ENCODE results near the gene FGGY.

FGGY gene

DNA sequence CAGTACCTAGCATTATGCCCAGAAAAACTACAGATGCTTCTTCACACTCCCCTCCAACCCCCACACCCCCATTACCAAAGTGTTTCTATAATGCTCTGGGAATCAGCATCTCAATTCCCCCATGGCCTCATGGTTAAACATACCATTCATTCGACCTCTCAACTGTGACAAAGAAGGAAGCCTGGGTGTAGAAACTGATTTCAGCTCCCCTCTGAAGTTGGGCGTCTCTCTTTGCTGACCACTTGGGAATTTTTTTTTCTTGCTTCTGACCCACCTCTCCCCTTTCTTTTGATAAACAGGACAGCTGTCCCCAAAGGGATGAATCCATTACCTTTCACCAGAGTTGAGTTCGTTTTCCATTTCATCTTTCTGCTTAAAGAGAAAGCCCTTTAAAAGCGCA lies 401.5 kb downstream of the FGGY start:
- CTCF ChIA-PET = interaction anchor here (0.6 to 1.5 kb wide), 7 partner anchors 48 to 498 kb away, joined by 3 to 6 read pairs (median 5); no protein-coding TSS in a partner anchor
- DNase-seq (ENCODE audit: low spot score) = no peak
- no peak for TF ChIP-seq CTCF (conservative IDR thresholded peaks at IDR 0.05; ENCODE audit: low read depth)
- POLR2A ChIA-PET (ENCODE audit: low non-redundant PET) = no interaction called here
- no peak overlapping the region for H3K27ac ChIP-seq

GRCh38 chr1:59699227-59699847 lies 402.4 kb downstream of the FGGY start:
- DNase-seq (ENCODE audit: low spot score) = peak; percentile 61
- CTCF ChIA-PET = interaction anchor here (0.6 to 1.7 kb wide), 17 partner anchors 9 to 851 kb away, joined by 3 to 6 read pairs (median 4); no protein-coding TSS in a partner anchor
- peak; percentile 91 for TF ChIP-seq CTCF (conservative IDR thresholded peaks at IDR 0.05; ENCODE audit: low read depth)
- H3K27ac ChIP-seq = no peak overlapping the region
- POLR2A ChIA-PET (ENCODE audit: low non-redundant PET) = no interaction called here

DNA sequence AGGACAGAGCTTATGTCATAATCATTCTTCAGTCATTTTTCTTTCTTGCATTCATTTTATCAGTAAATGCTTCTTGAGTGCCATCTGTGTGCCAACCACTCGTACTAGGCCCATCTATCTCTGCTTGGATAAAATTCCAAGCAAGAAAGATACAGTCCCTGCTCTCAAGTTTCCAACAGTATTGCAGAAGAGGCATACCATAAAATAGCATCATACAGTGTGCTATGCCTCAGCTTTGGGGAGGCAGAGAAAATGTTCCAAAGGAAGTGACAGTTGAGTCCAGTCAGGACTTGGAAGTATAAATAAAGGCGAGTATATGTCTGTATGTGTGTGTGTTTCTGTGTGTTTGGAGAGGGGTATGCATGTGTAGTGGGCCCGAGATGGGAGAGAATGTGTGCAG lies 404.5 kb downstream of the FGGY start:
- POLR2A ChIA-PET (ENCODE audit: low non-redundant PET) = no interaction called here
- DNase-seq (ENCODE audit: low spot score) = no peak
- no peak overlapping the region for H3K27ac ChIP-seq
- CTCF ChIA-PET = no interaction called here
- TF ChIP-seq CTCF (conservative IDR thresholded peaks at IDR 0.05; ENCODE audit: low read depth) = no peak

DNA sequence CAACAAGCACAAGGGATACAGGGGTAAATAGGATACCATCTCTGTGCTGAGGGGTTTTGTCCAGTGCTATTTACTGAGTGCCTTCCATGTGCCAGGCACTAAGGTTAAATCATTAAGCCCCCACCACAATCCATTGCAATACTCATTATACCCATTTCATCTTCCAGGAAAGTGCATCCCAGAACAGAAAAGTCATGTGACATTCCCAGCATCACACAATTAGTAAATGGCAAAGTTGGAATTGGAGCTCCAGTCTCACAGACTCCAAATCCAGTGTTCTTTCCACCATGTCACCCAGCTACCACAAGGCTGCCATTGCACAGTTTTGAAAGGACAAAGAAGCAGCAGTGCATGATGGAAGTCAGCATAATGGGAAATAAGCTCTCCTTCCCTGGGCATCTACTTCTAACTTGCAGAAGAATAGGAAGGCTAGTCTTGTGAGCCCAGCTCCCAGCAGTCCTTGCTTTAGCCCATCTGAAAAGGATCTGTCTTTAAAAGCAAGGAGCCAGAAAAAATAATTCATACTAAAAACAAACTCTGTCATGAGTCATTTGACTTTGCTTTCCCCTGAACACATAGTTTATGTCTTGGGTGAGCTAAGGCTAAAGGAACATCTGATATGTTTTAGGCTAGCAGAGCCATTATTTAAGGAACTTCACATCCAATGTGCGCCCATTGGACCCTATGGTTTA lies 406.5 kb downstream of the FGGY start:
- CTCF ChIA-PET = no interaction called here
- no peak overlapping the region for H3K27ac ChIP-seq
- POLR2A ChIA-PET (ENCODE audit: low non-redundant PET) = no interaction called here
- DNase-seq (ENCODE audit: low spot score) = no peak
- TF ChIP-seq CTCF (conservative IDR thresholded peaks at IDR 0.05; ENCODE audit: low read depth) = no peak

DNA sequence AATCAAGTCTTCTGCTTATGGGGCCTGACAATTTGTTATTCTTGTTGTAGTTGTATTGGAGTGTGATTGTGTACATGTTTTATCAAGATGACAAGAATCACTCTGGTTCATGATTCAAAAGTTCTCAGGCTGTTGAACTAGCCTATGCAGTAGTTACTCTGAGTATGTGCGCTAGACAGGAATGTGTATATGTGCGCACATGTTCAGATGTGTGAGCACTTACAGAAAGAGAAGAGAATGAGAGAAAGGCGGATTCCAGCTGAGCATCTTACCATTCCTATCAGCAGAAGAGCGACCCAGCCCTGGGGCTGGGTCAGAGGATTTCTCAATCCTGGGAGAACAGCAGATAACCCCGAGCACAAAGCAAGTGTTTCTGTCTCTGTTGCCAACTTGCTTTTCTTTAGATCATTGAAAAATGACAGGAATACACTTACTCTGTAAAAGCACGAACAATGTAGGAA lies 407.1 kb downstream of the FGGY start:
- ChIA-PET CTCF (no interaction called here), POLR2A (ENCODE audit: low non-redundant PET) (no interaction called here)
- no peak for DNase-seq (ENCODE audit: low spot score)
- TF ChIP-seq CTCF (conservative IDR thresholded peaks at IDR 0.05; ENCODE audit: low read depth) = no peak
- H3K27ac ChIP-seq = no peak overlapping the region

DNA sequence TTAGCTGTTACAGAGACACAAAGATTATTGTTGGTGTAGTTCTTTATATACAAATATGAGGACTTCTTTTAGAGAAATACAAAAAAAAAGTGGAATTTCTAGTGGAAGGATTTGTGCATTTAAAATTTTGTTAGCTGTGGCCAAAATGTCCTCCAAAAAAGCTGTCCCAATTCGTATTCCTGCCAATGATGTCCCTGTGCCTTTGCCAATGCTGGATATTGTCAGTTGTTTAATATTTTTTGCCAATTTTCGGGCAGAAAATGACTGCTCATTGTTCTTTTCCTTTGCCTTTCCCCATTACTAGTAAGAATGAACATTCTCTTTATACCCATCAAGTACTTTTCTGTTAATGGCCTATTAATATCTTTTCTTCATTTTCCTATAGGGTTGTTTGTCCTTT lies 407.8 kb downstream of the FGGY start:
- ChIA-PET POLR2A (ENCODE audit: low non-redundant PET) (no interaction called here), CTCF (interaction anchor here (0.6 to 0.7 kb wide), 2 partner anchors 227 to 632 kb away, joined by 3 read pairs; no protein-coding TSS in a partner anchor)
- no peak overlapping the region for H3K27ac ChIP-seq
- no peak for DNase-seq (ENCODE audit: low spot score)
- TF ChIP-seq CTCF (conservative IDR thresholded peaks at IDR 0.05; ENCODE audit: low read depth) = no peak
